Natural killer cell (primary cell): ENCODE measurements around the gene UBL7. TPM values are rescaled to one million over a fixed set of nuclear protein-coding genes. Genes with fewer than 3 reads are reported as not detected.

Experiments
- ATAC-seq, 3 donors: fragments of 150-1000 bp in 2 of 3; fragments of 200-7000 bp in 1 of 3; cut with Tn5 transposase; 1 replicate in 1 of 3; 2 replicates in 2 of 3; pipeline ENCODE4 v1.10.0; 2021; ENCODE audit warnings: mild to moderate bottlenecking in 2 of 3, moderate library complexity in 2 of 3
- DNase-seq, 2 donors: peaks; one replicate each; pipeline versions ENCODE4 v3.0.0 to v3.0.0-alpha.2; 2013 to 2021; ENCODE audit warnings: mixed read lengths in 1 of 2
- H3K27ac ChIP-seq: one replicate; pipeline ENCODE4 v1.5.1; 2013; ENCODE audit warnings: mild to moderate bottlenecking, low read length
- H3K27me3 ChIP-seq: one replicate; pipeline ENCODE4 v1.6.1; 2013; ENCODE audit warnings: low read length; ENCODE audit not compliant: control insufficient read depth, insufficient read depth
- H3K36me3 ChIP-seq: one replicate; pipeline ENCODE4 v1.6.1; 2013; ENCODE audit warnings: low read length; ENCODE audit not compliant: control insufficient read depth, insufficient read depth
- H3K4me1 ChIP-seq: one replicate; pipeline ENCODE4 v1.6.1; 2013; ENCODE audit warnings: low read length; ENCODE audit not compliant: control insufficient read depth, insufficient read depth
- H3K4me3 ChIP-seq: one replicate; pipeline ENCODE4 v1.5.1; 2013; ENCODE audit warnings: low read length
- H3K9me3 ChIP-seq: one replicate; pipeline ENCODE4 v1.6.1; 2013; ENCODE audit warnings: low read length; ENCODE audit not compliant: control insufficient read depth, insufficient read depth
- H3K27ac Mint-ChIP-seq, 2 donors: one replicate each; pipeline ENCODE4 v1.8.0; 2022; ENCODE audit warnings: mild to moderate bottlenecking in 2 of 2, mixed read lengths in 2 of 2, moderate library complexity in 1 of 2
- H3K27me3 Mint-ChIP-seq, 2 donors: one replicate each; pipeline ENCODE4 v1.8.0; 2022; ENCODE audit warnings: low read depth in 2 of 2, mixed read lengths in 2 of 2
- H3K36me3 Mint-ChIP-seq: one replicate; pipeline ENCODE4 v1.8.0; 2022; ENCODE audit warnings: mixed read lengths
- H3K4me1 Mint-ChIP-seq, 2 donors: one replicate each; pipeline ENCODE4 v1.8.0; 2022; ENCODE audit warnings: mixed read lengths in 2 of 2
- H3K4me3 Mint-ChIP-seq: one replicate; pipeline ENCODE4 v1.8.0; 2022; ENCODE audit warnings: mild to moderate bottlenecking, moderate library complexity, mixed read lengths
- H3K9me3 Mint-ChIP-seq, 2 donors: one replicate each; pipeline ENCODE4 v1.8.0; 2022; ENCODE audit warnings: mixed read lengths in 2 of 2
- CTCF ChIP-seq: fragments of 200-600 bp; IDR thresholded peaks from one replicate; pipeline ENCODE4 v1.8.0; 2022; ENCODE audit warnings: antibody characterized with exemption
- WGBS: methylation state at CpG from one replicate; pipeline ENCODE4 v1.1.7; 2013; ENCODE audit warnings: missing lambda C conversion rate; ENCODE audit not compliant: insufficient coverage; 5-methylcytosine and 5-hydroxymethylcytosine counted together
- intact Hi-C: fragments of 100-400 bp; cut with micrococcal nuclease; formaldehyde crosslinking; loops from one replicate; pipeline ENCODE4 v1.14.2; 2022
- total RNA-seq, 4 donors: library from RNA; stranded (reverse); fragments of 120-200 nt in 1 of 4; gene quantifications; one replicate each; pipeline versions ENCODE4 v1.2.3 to v1.2.4, GENCODE V29; 2013 to 2022

UBL7 gene
- total RNA-seq, 3 donors from 2014 or later (not counting 1 experiment from before 2014, with no cell fraction given), result 25.1 to 38.7 (median 29.0) TPM

GRCh38 chr15:74442604-74443003 lies 18.4 kb downstream of the UBL7 start:
- no peak overlapping the region for H3K4me3 Mint-ChIP-seq
- Histone ChIP-seq H3K4me1 (peaks cover 4% of the 10 kb centered on the region), H3K36me3 (peaks cover 25% of the 10 kb centered on the region), H3K9me3 (no peaks in the 10 kb centered on the region), H3K27ac (no peak overlapping the region), H3K27me3 (no peaks in the 10 kb centered on the region), H3K4me3 (no peak overlapping the region)
- DNase-seq, result no peak
- no peak for ATAC-seq
- peaks cover 14% of the 10 kb centered on the region for H3K36me3 Mint-ChIP-seq
- intact Hi-C loops, result no loop called here
- no peaks in the 10 kb centered on the region for H3K27me3 Mint-ChIP-seq
- H3K4me1 Mint-ChIP-seq, result peaks cover 0 to 6% of the 10 kb centered on the region in 2 donors
- peak overlapping the region in 1 of 2 donors; percentile 5 for H3K27ac Mint-ChIP-seq
- 74% methylated on average over 3 of the region's 3 CpGs for WGBS
- no peak for TF ChIP-seq CTCF
- H3K9me3 Mint-ChIP-seq, result no peaks in the 10 kb centered on the region

DNA sequence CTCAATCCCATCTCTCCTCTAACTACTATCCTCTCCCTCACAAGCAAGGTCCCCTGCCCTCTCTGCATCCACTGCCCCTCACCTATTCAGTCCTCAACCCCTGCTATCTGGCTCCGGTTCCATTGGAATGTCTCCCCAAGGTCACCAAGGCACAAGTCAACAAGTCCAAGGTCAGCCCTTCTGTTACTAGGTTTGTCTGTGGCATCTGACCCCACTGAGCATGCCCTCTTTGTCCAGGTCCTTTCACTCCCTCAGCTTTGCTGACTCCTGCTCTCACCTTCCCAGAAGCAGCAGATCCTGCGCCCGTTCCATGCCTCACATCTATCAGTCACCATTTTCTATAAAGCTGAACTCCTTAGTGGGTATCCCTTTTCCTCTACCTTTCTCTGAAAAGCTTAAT lies 18.9 kb downstream of the UBL7 start:
- Histone ChIP-seq H3K9me3 (no peaks in the 10 kb centered on the region), H3K4me3 (no peak overlapping the region), H3K27ac (no peak overlapping the region), H3K27me3 (no peaks in the 10 kb centered on the region), H3K36me3 (peaks cover 23% of the 10 kb centered on the region), H3K4me1 (peaks cover 4% of the 10 kb centered on the region)
- H3K4me1 Mint-ChIP-seq, result peaks cover 0 to 6% of the 10 kb centered on the region in 2 donors
- no peak for DNase-seq
- no peak for ATAC-seq
- intact Hi-C loops, result no loop called here
- no peak overlapping the region for H3K4me3 Mint-ChIP-seq
- H3K36me3 Mint-ChIP-seq, result peaks cover 14% of the 10 kb centered on the region
- H3K27me3 Mint-ChIP-seq, result no peaks in the 10 kb centered on the region
- 94% methylated on average over 3 of the region's 3 CpGs for WGBS
- H3K27ac Mint-ChIP-seq, result peak overlapping the region in 1 of 2 donors; percentile 5
- no peaks in the 10 kb centered on the region for H3K9me3 Mint-ChIP-seq
- no peak for TF ChIP-seq CTCF

- H3K27ac Mint-ChIP-seq, result no peak overlapping the region
- peaks cover 4% of the 10 kb centered on the region for H3K4me1 ChIP-seq
- H3K27me3 ChIP-seq, result no peaks in the 10 kb centered on the region
- WGBS, result 93% methylated on average over 6 of the region's 6 CpGs
- H3K27ac ChIP-seq, result no peak overlapping the region
- no peak overlapping the region for H3K4me3 Mint-ChIP-seq
- ATAC-seq (no peak), DNase-seq (no peak)
- no peaks in the 10 kb centered on the region for H3K27me3 Mint-ChIP-seq
- no peaks in the 10 kb centered on the region for H3K9me3 ChIP-seq
- no peak overlapping the region for H3K4me3 ChIP-seq
- H3K36me3 Mint-ChIP-seq, result peaks cover 14% of the 10 kb centered on the region
- H3K4me1 Mint-ChIP-seq, result peaks cover 0 to 6% of the 10 kb centered on the region in 2 donors
- no peaks in the 10 kb centered on the region for H3K9me3 Mint-ChIP-seq
- no peak for TF ChIP-seq CTCF
- H3K36me3 ChIP-seq, result peaks cover 16% of the 10 kb centered on the region
- intact Hi-C loops, result no loop called here
These were observed 19.6 kb downstream of the UBL7 start for GRCh38 chr15:74441248-74441941.
